Central memory CD8-positive, alpha-beta T cell (primary cell): Measurements from ENCODE around the gene NOC2L.

Source experiments
- ATAC-seq: fragments of 150-1000 bp; cut with Tn5 transposase; replicated peaks from 2 replicates; pipeline ENCODE4 v1.10.0; 2022; ENCODE audit warnings: mild to moderate bottlenecking, moderate FRiP score, moderate number of reproducible peaks; ENCODE audit not compliant: poor library complexity, severe bottlenecking; ENCODE audit errors: extremely low read depth
- DNase-seq, 2 donors: peaks; one replicate each; pipeline ENCODE4 v3.0.0; 2021; ENCODE audit warnings: low spot score in 2 of 2
- H3K27ac Mint-ChIP-seq: one replicate; pipeline ENCODE4 v1.8.0; 2022; ENCODE audit warnings: low read depth, mild to moderate bottlenecking, moderate library complexity, mixed read lengths
- H3K27me3 Mint-ChIP-seq: one replicate; pipeline ENCODE4 v1.8.0; 2022; ENCODE audit warnings: mixed read lengths
- H3K36me3 Mint-ChIP-seq: one replicate; pipeline ENCODE4 v1.8.0; 2022; ENCODE audit warnings: mild to moderate bottlenecking, moderate library complexity, mixed read lengths; ENCODE audit not compliant: insufficient read depth
- H3K4me1 Mint-ChIP-seq: one replicate; pipeline ENCODE4 v1.8.0; 2022; ENCODE audit warnings: mixed read lengths
- H3K4me3 Mint-ChIP-seq: one replicate; pipeline ENCODE4 v1.8.0; 2022; ENCODE audit warnings: mild to moderate bottlenecking, moderate library complexity, mixed read lengths
- H3K9me3 Mint-ChIP-seq: one replicate; pipeline ENCODE4 v1.8.0; 2022; ENCODE audit warnings: mixed read lengths

Gene NOC2L

DNA sequence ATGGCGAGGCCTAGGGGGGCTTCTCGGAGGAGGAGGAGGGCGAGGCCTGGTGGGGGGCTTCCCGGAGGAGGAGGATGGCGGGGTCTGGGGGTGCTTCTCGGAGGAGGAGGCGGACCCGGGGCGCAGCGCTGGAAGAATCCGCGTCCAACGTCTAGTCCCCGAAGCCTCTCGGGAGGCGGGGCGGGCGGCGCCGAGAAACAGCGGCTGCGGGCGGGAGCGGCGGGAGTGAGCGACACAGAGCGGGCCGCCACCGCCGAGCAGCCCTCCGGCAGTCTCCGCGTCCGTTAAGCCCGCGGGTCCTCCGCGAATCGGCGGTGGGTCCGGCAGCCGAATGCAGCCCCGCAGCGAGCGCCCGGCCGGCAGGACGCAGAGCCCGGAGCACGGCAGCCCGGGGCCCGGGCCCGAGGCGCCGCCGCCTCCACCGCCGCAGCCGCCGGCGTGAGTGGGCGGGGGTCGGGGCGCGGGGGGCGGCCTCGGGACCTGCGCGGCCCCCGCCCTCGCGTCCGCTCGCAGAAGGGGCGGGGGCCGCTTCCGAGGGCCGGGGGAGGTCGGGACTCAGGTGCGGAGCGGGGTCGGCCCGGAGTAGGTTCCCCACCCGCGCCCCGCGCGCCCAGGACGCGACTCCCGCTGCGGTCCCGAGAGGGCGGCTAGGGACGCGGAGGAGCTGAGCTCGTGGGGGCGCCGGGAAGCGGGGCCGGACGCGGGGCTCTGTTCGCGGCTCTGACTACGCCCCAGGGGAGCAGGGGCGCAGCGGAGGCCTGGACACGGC is 1.5 kb upstream of the NOC2L start, which contains the start of gene KLHL17:
Gene KLHL17 (plus strand): TSS at position 222 of the 769 bp plus-strand sequence. CDS start 110 bp downstream, at position 332.
- ATAC-seq (peak; percentile 52), DNase-seq (peak; percentile 47 to 54)
- H3K4me3 Mint-ChIP-seq, result peak within 1 kb of the TSS; percentile 88
- H3K27ac Mint-ChIP-seq, result no peak within 1 kb of the TSS
- H3K4me1 Mint-ChIP-seq, result peaks cover 20% of the 10 kb centered on the region
- no peaks in the 10 kb centered on the region for H3K9me3 Mint-ChIP-seq
- no peaks in the 10 kb centered on the region for H3K27me3 Mint-ChIP-seq
- peaks cover 20% of the 10 kb centered on the region for H3K36me3 Mint-ChIP-seq

DNA sequence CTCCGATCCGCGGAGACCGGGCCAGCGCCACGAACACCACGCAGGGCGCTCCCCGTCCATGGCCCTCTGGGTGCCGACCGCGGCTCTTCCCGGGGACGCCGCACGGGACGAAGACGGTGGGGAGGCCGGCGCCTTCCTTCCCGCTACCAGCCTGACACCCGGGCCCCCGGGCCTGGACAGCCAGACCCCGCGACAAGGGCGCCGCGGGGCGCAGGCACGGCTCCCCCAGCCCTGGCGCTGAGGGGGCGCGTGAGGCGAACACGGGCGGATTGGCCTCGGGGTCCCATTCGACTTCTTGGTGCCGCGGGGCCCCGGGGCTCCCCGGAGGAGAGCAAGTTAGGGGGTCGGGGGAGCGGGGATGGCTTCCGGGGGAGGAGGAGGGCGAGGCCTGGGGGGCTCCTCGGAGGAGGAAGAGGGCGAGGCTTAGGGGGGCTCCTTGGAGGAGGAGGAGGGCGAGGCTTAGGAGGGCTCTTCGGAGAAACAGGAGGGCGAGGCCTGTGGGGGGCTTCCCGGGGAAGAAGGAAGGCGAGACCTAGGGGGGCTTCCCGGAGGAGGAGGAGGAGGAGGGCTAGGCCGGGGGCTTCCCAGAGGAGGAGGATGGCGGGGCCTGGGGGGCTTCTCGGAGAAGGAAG is 791 bp upstream of the NOC2L start:
- peaks cover 27% of the 10 kb centered on the region for H3K4me1 Mint-ChIP-seq
- H3K27me3 Mint-ChIP-seq, result no peaks in the 10 kb centered on the region
- DNase-seq (no peak), ATAC-seq (peak; percentile 16)
- H3K4me3 Mint-ChIP-seq, result peak overlapping the region; percentile 88
- H3K27ac Mint-ChIP-seq, result no peak overlapping the region
- H3K9me3 Mint-ChIP-seq, result no peaks in the 10 kb centered on the region
- peaks cover 24% of the 10 kb centered on the region for H3K36me3 Mint-ChIP-seq

DNA sequence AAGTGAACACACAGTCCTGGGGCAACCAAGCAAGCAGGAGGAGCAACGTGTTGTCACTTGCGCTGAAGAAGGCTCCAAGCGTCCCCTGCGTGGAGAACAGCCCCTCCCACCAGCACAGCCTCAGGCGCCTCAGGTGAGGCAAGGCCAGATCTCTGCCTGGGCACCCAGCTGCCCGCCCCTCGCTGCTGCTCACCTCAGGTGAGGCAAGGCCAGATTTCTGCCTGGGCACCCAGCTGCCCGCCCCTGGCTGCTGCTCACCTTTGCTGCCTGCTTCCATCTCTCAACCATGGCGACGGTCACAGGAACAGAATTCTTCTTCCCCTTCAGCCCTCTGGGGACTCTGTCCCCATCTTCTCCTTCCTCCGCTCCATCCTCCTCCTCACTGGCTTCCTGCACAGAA is 2.4 kb downstream of the NOC2L start:
- H3K36me3 Mint-ChIP-seq, result peaks cover 28% of the 10 kb centered on the region
- H3K9me3 Mint-ChIP-seq, result no peaks in the 10 kb centered on the region
- ATAC-seq, result no peak

DNA sequence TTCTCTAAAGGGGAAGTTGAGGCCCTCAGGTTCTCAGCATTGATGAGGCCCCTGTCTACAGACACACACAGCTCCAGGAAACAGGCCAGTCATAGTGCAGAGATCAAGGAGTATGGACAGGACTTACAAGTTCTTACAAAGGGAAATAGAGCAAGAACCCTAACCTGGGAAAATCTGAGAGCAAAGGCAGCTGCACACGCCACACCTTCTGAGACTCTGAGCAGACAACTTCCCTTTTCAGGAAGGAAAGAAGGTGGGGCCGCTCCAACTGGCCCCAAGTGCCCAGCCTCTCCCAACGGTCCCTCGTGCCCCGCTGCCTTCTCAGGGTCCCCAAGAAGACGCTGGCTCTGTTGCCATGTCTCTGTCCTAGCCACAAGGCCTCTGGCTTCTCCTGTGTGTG is 3.6 kb downstream of the NOC2L start:
- Mint-ChIP-seq H3K27ac (no peak overlapping the region), H3K4me1 (peaks cover 27% of the 10 kb centered on the region), H3K4me3 (no peak overlapping the region), H3K9me3 (no peaks in the 10 kb centered on the region), H3K36me3 (peaks cover 28% of the 10 kb centered on the region), H3K27me3 (no peaks in the 10 kb centered on the region)
- ATAC-seq, result no peak
- no peak for DNase-seq

More for the DNA sequence above, 2.4 kb downstream of the NOC2L start:
- H3K4me1 Mint-ChIP-seq, result peaks cover 27% of the 10 kb centered on the region
- no peak overlapping the region for H3K27ac Mint-ChIP-seq
- H3K4me3 Mint-ChIP-seq, result no peak overlapping the region
- DNase-seq, result no peak
- no peaks in the 10 kb centered on the region for H3K27me3 Mint-ChIP-seq

DNA sequence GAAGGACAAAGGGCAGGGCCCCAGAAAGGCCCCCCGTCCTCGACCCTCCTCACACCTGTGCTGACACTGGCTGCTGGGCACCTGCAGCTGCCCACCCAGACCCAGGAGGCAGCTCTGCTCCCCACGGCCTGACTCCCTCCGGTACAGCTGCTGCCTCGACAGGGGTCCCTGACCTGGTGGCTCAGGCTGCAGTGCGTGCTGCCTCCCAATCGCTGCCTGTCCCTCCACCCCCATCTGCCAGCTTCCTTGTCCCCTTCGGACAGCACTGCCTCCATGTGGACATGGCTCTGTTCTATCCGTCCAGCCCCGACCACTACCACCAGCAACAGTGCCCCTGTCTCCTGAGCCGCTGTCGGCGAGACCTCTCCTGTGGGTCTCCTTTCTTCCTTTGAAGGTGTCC is 4.1 kb downstream of the NOC2L start:
- H3K4me3 Mint-ChIP-seq, result no peak overlapping the region
- H3K36me3 Mint-ChIP-seq, result peaks cover 28% of the 10 kb centered on the region
- no peak for DNase-seq
- no peak overlapping the region for H3K27ac Mint-ChIP-seq
- no peaks in the 10 kb centered on the region for H3K9me3 Mint-ChIP-seq
- no peaks in the 10 kb centered on the region for H3K27me3 Mint-ChIP-seq
- no peak for ATAC-seq
- H3K4me1 Mint-ChIP-seq, result peaks cover 27% of the 10 kb centered on the region

DNA sequence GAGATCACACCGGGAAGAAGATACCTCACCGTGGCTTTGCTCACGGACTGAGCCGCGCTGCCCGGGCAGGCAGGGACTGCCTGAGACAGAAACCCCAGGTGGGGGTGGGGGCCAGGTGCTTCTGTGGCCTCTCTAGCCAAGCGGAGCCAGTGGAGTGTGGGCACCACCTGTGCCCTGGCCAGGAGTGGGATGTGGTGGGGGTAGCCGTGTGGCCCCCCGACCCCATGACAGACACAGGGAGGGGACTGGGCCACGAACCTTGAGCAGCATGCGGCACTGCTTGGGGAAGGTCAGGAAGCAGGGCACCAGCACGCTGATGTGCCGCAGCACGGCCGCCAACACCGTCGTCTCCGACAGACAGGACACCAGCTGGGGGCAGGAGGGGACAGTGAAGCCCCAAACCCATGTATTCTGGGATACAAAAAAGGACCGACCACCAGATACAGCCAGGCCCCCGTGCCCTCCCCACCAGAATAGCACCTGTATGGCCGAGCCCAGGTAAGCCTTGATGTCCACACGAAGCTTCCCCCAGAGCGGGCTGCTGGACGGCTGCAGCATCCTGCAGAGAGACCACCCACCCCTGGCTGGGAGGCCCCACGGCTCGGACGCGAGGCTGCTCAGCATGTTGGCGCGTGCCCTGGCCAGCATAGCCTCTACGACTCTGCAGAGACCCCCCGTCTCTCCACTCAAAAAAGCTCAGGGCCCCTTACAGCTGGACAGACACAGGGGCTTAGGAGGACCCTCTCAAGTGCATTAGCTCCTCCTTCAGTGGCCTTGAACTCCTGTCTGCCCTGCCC is 5.3 kb downstream of the NOC2L start:
- Mint-ChIP-seq H3K4me3 (no peak overlapping the region), H3K9me3 (no peaks in the 10 kb centered on the region), H3K36me3 (peaks cover 27% of the 10 kb centered on the region), H3K4me1 (peaks cover 27% of the 10 kb centered on the region), H3K27ac (no peak overlapping the region), H3K27me3 (no peaks in the 10 kb centered on the region)
- ATAC-seq (no peak), DNase-seq (no peak)

DNA sequence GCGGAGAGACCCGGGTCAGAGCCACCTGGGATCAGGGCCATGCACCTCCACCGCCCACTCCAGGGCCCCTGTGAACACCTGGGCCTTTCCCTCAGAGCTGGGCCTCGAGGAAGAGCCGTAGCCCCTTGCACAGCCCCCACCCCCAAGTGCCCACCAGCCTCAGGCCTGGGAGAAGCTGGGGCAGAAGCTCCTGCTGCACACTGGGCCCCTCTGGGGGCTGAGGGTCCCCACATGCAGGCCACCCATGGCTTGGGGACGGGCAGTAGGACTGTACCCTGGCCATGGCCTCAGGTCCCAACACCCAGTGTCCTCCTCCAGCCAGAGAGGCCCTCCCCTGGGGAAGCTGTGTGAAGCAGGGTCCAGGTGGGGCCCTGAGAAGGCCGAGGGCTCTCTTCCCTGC is 6.5 kb downstream of the NOC2L start:
- Mint-ChIP-seq H3K9me3 (no peaks in the 10 kb centered on the region), H3K27ac (no peak overlapping the region), H3K4me1 (peaks cover 15% of the 10 kb centered on the region), H3K27me3 (no peaks in the 10 kb centered on the region), H3K4me3 (no peak overlapping the region), H3K36me3 (peaks cover 25% of the 10 kb centered on the region)
- no peak for DNase-seq
- no peak for ATAC-seq

DNA sequence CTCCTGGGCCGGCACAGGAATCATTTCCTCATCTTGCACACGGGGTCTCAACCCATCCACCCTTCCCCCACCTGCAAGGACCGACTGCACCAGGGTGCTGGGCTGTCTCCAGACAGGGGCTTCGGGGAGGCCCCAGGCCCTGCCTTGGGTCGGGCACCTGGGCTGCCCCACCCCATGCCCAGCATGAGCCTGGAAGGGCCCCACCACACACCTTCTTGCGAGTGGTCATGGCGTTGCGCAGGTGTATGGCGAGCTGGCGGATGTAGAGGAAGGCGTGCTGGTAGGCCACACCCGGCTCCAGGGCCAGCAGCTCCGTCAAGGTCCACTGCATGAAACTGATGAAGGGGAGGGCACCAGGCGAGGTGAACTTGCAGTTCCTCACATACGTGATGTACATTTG is 6.9 kb downstream of the NOC2L start:
- Mint-ChIP-seq H3K27ac (no peak overlapping the region), H3K4me3 (no peak overlapping the region), H3K9me3 (no peaks in the 10 kb centered on the region), H3K4me1 (peaks cover 11% of the 10 kb centered on the region), H3K36me3 (peaks cover 24% of the 10 kb centered on the region), H3K27me3 (no peaks in the 10 kb centered on the region)
- DNase-seq (no peak), ATAC-seq (no peak)

DNA sequence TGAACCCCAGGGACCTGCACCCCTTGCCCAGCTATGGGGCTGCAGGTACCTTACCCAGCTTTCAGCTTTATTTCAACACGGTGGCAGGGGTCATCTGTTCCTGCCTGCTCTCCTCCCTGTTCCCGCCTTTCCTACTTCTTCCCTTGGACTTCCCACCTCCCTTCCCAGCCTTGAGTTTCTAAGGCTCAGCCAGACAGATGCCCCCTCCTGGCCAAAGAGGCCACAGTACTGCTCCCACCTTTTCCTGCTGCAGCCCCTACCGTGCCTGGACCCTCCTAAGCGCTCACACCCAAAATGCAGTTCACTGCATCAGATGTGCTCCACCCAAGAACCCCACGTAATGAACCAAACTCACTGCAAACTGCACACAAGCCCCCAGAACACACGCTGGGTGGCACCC is 7.7 kb downstream of the NOC2L start:
- H3K27ac Mint-ChIP-seq, result no peak overlapping the region
- H3K36me3 Mint-ChIP-seq, result peaks cover 21% of the 10 kb centered on the region

DNA sequence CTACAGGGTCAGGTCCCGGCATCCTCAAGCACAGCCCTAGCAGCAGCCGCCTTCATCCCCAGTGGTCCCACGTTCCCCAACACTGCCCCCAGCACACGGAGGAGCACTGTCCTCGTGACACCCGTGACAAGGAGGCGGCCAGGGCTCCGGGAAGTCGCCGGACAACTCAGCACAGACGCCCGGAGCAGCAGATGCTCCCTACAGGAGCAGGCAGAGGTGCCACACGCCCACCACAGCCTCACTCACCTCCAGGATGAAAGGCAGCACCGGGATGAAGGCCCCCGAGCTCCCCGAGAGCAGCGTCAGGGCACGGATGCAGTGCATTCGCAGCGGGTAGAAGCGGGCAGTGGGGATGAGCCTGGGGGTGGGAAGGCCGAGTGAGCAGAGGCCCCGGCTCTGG is 8.2 kb downstream of the NOC2L start:
- no peak overlapping the region for H3K4me3 Mint-ChIP-seq
- ATAC-seq, result no peak
- H3K36me3 Mint-ChIP-seq, result peaks cover 23% of the 10 kb centered on the region
- H3K27me3 Mint-ChIP-seq, result no peaks in the 10 kb centered on the region
- no peaks in the 10 kb centered on the region for H3K9me3 Mint-ChIP-seq
- H3K27ac Mint-ChIP-seq, result no peak overlapping the region
- no peak for DNase-seq
- H3K4me1 Mint-ChIP-seq, result peaks cover 7% of the 10 kb centered on the region

More for the DNA sequence above, 7.7 kb downstream of the NOC2L start:
- peaks cover 7% of the 10 kb centered on the region for H3K4me1 Mint-ChIP-seq
- no peak for DNase-seq
- no peak for ATAC-seq
- no peak overlapping the region for H3K4me3 Mint-ChIP-seq
- H3K9me3 Mint-ChIP-seq, result no peaks in the 10 kb centered on the region
- H3K27me3 Mint-ChIP-seq, result no peaks in the 10 kb centered on the region

DNA sequence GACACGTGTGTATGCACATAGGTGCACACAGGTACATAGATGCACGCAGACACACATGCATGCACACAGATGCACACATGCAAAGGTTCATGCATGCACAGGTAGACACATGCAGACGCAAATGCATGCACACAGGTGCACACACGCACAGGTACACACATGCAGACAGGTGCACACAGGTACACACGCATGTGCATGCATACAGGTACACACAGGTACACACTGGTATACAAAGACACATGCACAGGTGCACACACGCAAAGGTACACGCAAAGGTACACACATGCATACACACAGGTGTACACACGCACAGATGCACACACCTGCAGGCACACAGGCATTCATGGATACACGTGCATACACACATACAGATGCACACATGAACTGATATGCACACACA is 8.8 kb downstream of the NOC2L start:
- no peak overlapping the region for H3K27ac Mint-ChIP-seq
- H3K36me3 Mint-ChIP-seq, result peaks cover 25% of the 10 kb centered on the region
- no peaks in the 10 kb centered on the region for H3K27me3 Mint-ChIP-seq
- peaks cover 4% of the 10 kb centered on the region for H3K4me1 Mint-ChIP-seq
- ATAC-seq, result no peak
- DNase-seq, result no peak
- no peaks in the 10 kb centered on the region for H3K9me3 Mint-ChIP-seq
- H3K4me3 Mint-ChIP-seq, result no peak overlapping the region

DNA sequence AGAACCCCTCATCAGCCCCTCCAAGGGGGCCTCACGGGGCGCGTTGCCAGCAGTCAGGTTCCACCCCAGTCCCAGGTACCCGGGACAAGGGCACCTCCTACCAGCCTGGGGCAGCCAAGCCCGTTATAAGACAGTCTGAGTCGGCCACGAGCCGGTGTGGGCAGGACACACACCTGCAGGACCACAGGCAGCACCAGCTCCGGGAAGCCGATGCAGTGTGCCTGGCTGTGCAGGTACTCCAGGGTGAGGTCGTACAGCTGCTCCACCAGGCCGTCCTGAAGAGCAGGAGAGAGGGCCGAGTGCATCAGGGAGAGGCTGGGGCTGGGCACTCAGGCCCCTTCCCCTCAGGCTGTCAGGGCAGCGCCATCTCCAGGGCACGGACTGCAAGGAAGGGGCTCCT is 11.1 kb downstream of the NOC2L start:
- Mint-ChIP-seq H3K4me1 (no peaks in the 10 kb centered on the region), H3K27ac (no peak overlapping the region), H3K27me3 (no peaks in the 10 kb centered on the region), H3K36me3 (peaks cover 15% of the 10 kb centered on the region), H3K4me3 (no peak overlapping the region), H3K9me3 (no peaks in the 10 kb centered on the region)
- no peak for DNase-seq
- ATAC-seq, result no peak
